Natural killer cell (primary cell): ENCODE data around the gene PARVB. TPM values are rescaled to one million over a fixed set of nuclear protein-coding genes. Genes with fewer than 3 reads are reported as not detected.

ENCODE experiments used
- ATAC-seq, 3 donors: fragments of 150-1000 bp in 2 of 3; fragments of 200-7000 bp in 1 of 3; cut with Tn5 transposase; 1 replicate in 1 of 3; 2 replicates in 2 of 3; pipeline ENCODE4 v1.10.0; 2021; ENCODE audit warnings: mild to moderate bottlenecking in 2 of 3, moderate library complexity in 2 of 3
- DNase-seq, 2 donors: peaks; one replicate each; pipeline versions ENCODE4 v3.0.0 to v3.0.0-alpha.2; 2013 to 2021; ENCODE audit warnings: mixed read lengths in 1 of 2
- H3K27ac ChIP-seq: one replicate; pipeline ENCODE4 v1.5.1; 2013; ENCODE audit warnings: mild to moderate bottlenecking, low read length
- H3K27me3 ChIP-seq: one replicate; pipeline ENCODE4 v1.6.1; 2013; ENCODE audit warnings: low read length; ENCODE audit not compliant: control insufficient read depth, insufficient read depth
- H3K36me3 ChIP-seq: one replicate; pipeline ENCODE4 v1.6.1; 2013; ENCODE audit warnings: low read length; ENCODE audit not compliant: control insufficient read depth, insufficient read depth
- H3K4me1 ChIP-seq: one replicate; pipeline ENCODE4 v1.6.1; 2013; ENCODE audit warnings: low read length; ENCODE audit not compliant: control insufficient read depth, insufficient read depth
- H3K4me3 ChIP-seq: one replicate; pipeline ENCODE4 v1.5.1; 2013; ENCODE audit warnings: low read length
- H3K9me3 ChIP-seq: one replicate; pipeline ENCODE4 v1.6.1; 2013; ENCODE audit warnings: low read length; ENCODE audit not compliant: control insufficient read depth, insufficient read depth
- H3K27ac Mint-ChIP-seq, 2 donors: one replicate each; pipeline ENCODE4 v1.8.0; 2022; ENCODE audit warnings: mild to moderate bottlenecking in 2 of 2, mixed read lengths in 2 of 2, moderate library complexity in 1 of 2
- H3K27me3 Mint-ChIP-seq, 2 donors: one replicate each; pipeline ENCODE4 v1.8.0; 2022; ENCODE audit warnings: low read depth in 2 of 2, mixed read lengths in 2 of 2
- H3K36me3 Mint-ChIP-seq: one replicate; pipeline ENCODE4 v1.8.0; 2022; ENCODE audit warnings: mixed read lengths
- H3K4me1 Mint-ChIP-seq, 2 donors: one replicate each; pipeline ENCODE4 v1.8.0; 2022; ENCODE audit warnings: mixed read lengths in 2 of 2
- H3K4me3 Mint-ChIP-seq: one replicate; pipeline ENCODE4 v1.8.0; 2022; ENCODE audit warnings: mild to moderate bottlenecking, moderate library complexity, mixed read lengths
- H3K9me3 Mint-ChIP-seq, 2 donors: one replicate each; pipeline ENCODE4 v1.8.0; 2022; ENCODE audit warnings: mixed read lengths in 2 of 2
- CTCF ChIP-seq: fragments of 200-600 bp; IDR thresholded peaks from one replicate; pipeline ENCODE4 v1.8.0; 2022; ENCODE audit warnings: antibody characterized with exemption
- WGBS: methylation state at CpG from one replicate; pipeline ENCODE4 v1.1.7; 2013; ENCODE audit warnings: missing lambda C conversion rate; ENCODE audit not compliant: insufficient coverage; 5-methylcytosine and 5-hydroxymethylcytosine counted together
- intact Hi-C: fragments of 100-400 bp; cut with micrococcal nuclease; formaldehyde crosslinking; loops from one replicate; pipeline ENCODE4 v1.14.2; 2022
- total RNA-seq, 4 donors: library from RNA; stranded (reverse); fragments of 120-200 nt in 1 of 4; gene quantifications; one replicate each; pipeline versions ENCODE4 v1.2.3 to v1.2.4, GENCODE V29; 2013 to 2022

The PARVB gene
- total RNA-seq, 3 donors from 2014 or later (not counting 1 experiment from before 2014, with no cell fraction given) = 2.9 to 12.5 (median 8.1) TPM

GRCh38 chr22:44164031-44164430, 139.9 kb downstream of the PARVB start:
- intact Hi-C loops = no loop called here
- DNase-seq = no peak
- Histone ChIP-seq H3K9me3 (no peaks in the 10 kb centered on the region), H3K4me3 (no peak overlapping the region), H3K4me1 (peaks cover 3% of the 10 kb centered on the region), H3K27ac (no peak overlapping the region), H3K27me3 (no peaks in the 10 kb centered on the region), H3K36me3 (no peaks in the 10 kb centered on the region)
- WGBS = 87% methylated on average over 10 of the region's 11 CpGs
- no peaks in the 10 kb centered on the region for H3K27me3 Mint-ChIP-seq
- H3K36me3 Mint-ChIP-seq = no peaks in the 10 kb centered on the region
- H3K9me3 Mint-ChIP-seq = no peaks in the 10 kb centered on the region
- ATAC-seq = no peak
- H3K27ac Mint-ChIP-seq = no peak overlapping the region
- H3K4me3 Mint-ChIP-seq = no peak overlapping the region
- H3K4me1 Mint-ChIP-seq = no peaks in the 10 kb centered on the region
- TF ChIP-seq CTCF = no peak

GRCh38 chr22:44165286-44165874, 141.3 kb downstream of the PARVB start:
- H3K9me3 Mint-ChIP-seq = no peaks in the 10 kb centered on the region
- no peaks in the 10 kb centered on the region for H3K36me3 ChIP-seq
- H3K4me1 ChIP-seq = peaks cover under 1% of the 10 kb centered on the region
- no peaks in the 10 kb centered on the region for H3K36me3 Mint-ChIP-seq
- H3K4me3 Mint-ChIP-seq = no peak overlapping the region
- DNase-seq = no peak
- H3K9me3 ChIP-seq = no peaks in the 10 kb centered on the region
- H3K4me3 ChIP-seq = no peak overlapping the region
- WGBS = 95% methylated on average over 15 of the region's 15 CpGs
- H3K27me3 ChIP-seq = no peaks in the 10 kb centered on the region
- H3K4me1 Mint-ChIP-seq = no peaks in the 10 kb centered on the region
- H3K27me3 Mint-ChIP-seq = no peaks in the 10 kb centered on the region
- no peak overlapping the region for H3K27ac Mint-ChIP-seq
- no peak overlapping the region for H3K27ac ChIP-seq
- intact Hi-C loops = no loop called here
- TF ChIP-seq CTCF = no peak
- ATAC-seq = no peak

- Histone ChIP-seq H3K36me3 (no peaks in the 10 kb centered on the region), H3K9me3 (no peaks in the 10 kb centered on the region), H3K4me1 (peaks cover under 1% of the 10 kb centered on the region), H3K27ac (no peak overlapping the region), H3K27me3 (no peaks in the 10 kb centered on the region), H3K4me3 (no peak overlapping the region)
- no peaks in the 10 kb centered on the region for H3K36me3 Mint-ChIP-seq
- H3K27me3 Mint-ChIP-seq = no peaks in the 10 kb centered on the region
- TF ChIP-seq CTCF = no peak
- no peaks in the 10 kb centered on the region for H3K9me3 Mint-ChIP-seq
- intact Hi-C loops = no loop called here
- DNase-seq (no peak), ATAC-seq (no peak)
- no peak overlapping the region for H3K4me3 Mint-ChIP-seq
- WGBS = 89% methylated on average over 20 of the region's 20 CpGs
- no peak overlapping the region for H3K27ac Mint-ChIP-seq
- H3K4me1 Mint-ChIP-seq = no peaks in the 10 kb centered on the region
Measured at GRCh38 chr22:44166498-44167276, 142.6 kb downstream of the PARVB start.
